ENCODE results near the gene SAMD13. TPM values are rescaled to one million over a fixed set of nuclear protein-coding genes. Genes with fewer than 3 reads are reported as not detected.
A peak's percentile ranks its signal among the peaks of the same experiment; 100 is the strongest.

SAMD13 gene
- total RNA-seq, 4 donors from 2014 or later, result 0.77 to 5.7 (median 1.8) TPM; not detected in 1

GRCh38 chr1:84339503-84339902 lies 38.0 kb downstream of the SAMD13 start:
- no peak for TF ChIP-seq CTCF (IDR thresholded peaks at IDR 0.05)
- no peak for TF ChIP-seq POLR2A (IDR thresholded peaks at IDR 0.05)
- intact Hi-C loops (cut with DNase I; ENCODE audit: low total_unique reads), result no loop called here
- no peak for DNase-seq
- Histone ChIP-seq H3K36me3 (no peaks in the 10 kb centered on the region), H3K27ac (no peak overlapping the region), H3K27me3 (no peaks in the 10 kb centered on the region), H3K4me1 (no peaks in the 10 kb centered on the region), H3K4me3 (no peak overlapping the region), H3K9me3 (peaks cover 0 to 4% of the 10 kb centered on the region in 2 donors)

DNA sequence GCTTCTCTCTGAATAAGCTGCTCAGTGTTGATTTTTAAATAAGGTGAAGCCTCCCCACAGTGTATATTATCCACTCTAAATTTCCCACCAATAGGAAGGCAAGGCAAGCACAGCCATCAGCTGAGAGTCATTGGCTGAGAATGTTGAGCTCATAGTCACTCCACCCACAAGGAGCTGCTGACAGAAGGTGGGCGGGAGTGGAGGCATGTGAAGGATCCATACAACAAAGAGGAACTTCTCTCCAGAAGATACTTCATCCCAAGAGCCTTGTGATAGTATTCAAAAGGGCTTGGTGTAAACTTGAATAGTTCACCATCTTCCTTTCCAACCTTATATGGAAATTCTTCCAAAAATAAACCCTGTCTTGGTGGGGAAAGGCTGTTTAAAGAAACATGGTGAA lies 42.8 kb downstream of the SAMD13 start:
- Histone ChIP-seq H3K36me3 (no peaks in the 10 kb centered on the region), H3K27me3 (no peaks in the 10 kb centered on the region), H3K27ac (no peak overlapping the region), H3K4me3 (no peak overlapping the region), H3K9me3 (no peaks in the 10 kb centered on the region), H3K4me1 (no peaks in the 10 kb centered on the region)
- no peak for TF ChIP-seq POLR2A (IDR thresholded peaks at IDR 0.05)
- TF ChIP-seq CTCF (IDR thresholded peaks at IDR 0.05), result no peak
- intact Hi-C loops (cut with DNase I; ENCODE audit: low total_unique reads), result no loop called here
- no peak for DNase-seq

DNA sequence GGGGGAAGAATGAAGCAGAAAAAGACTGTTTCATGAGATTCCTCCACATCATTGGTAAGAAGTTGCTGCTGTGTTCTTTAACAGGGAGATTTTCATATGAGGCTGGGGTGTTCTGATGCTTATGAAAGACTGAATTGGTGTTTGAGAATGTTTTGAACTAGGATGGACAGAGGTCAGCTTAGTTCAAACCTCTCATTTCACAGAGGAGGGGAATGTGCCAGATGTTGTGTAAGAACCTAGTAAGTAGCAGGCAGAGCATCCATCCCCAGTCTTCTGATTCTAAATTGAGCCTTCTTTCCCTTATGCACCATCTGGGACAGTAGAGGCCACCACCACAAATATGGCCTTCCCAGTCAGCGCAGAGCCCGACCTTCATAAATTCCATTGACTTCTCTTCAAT lies 43.7 kb downstream of the SAMD13 start:
- intact Hi-C loops (cut with DNase I; ENCODE audit: low total_unique reads), result no loop called here
- Histone ChIP-seq H3K4me1 (no peaks in the 10 kb centered on the region), H3K27ac (no peak overlapping the region), H3K4me3 (no peak overlapping the region), H3K27me3 (no peaks in the 10 kb centered on the region), H3K9me3 (no peaks in the 10 kb centered on the region), H3K36me3 (no peaks in the 10 kb centered on the region)
- TF ChIP-seq POLR2A (IDR thresholded peaks at IDR 0.05) (no peak), CTCF (IDR thresholded peaks at IDR 0.05) (no peak)
- DNase-seq, result no peak

DNA sequence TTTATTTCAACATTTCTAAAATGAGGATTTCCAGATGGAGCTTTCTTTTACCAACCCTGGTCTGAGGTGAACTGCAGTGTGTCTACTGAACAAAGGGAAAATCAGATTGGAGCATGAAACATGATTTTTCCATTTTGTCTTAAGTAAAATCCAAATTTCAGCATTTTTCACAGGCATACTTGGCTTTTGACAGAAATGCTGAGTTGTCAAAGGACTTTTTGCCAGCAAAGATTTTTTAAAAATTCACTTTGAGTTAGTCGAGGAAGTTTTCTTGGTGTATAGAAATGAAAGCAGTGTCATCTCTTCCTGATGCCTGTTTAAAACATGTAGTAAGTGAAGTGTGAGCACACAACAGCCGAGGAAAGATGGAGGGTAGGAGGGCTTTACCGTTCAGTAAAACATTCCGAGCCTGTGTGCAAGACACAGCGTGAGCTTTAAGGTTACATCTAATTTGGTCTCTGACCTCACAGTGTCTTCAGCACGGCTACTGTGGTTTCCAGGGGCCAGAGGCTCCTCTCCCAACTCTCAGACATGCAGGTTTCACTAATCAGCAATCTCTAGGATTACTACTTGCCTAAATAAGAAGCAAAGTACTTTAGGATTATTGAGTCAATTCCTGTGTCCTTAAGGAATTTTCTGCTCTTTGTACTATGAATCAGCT lies 45.9 kb downstream of the SAMD13 start:
- H3K36me3 ChIP-seq, result no peaks in the 10 kb centered on the region
- intact Hi-C loops (cut with DNase I; ENCODE audit: low total_unique reads), result no loop called here
- H3K4me3 ChIP-seq, result no peak overlapping the region
- H3K27me3 ChIP-seq, result no peaks in the 10 kb centered on the region
- no peak for DNase-seq
- H3K4me1 ChIP-seq, result no peaks in the 10 kb centered on the region
- H3K9me3 ChIP-seq, result no peaks in the 10 kb centered on the region
- H3K27ac ChIP-seq, result peak overlapping the region in 1 of 2 donors; percentile 60
- no peak for TF ChIP-seq CTCF (IDR thresholded peaks at IDR 0.05)
- TF ChIP-seq POLR2A (IDR thresholded peaks at IDR 0.05), result no peak

DNA sequence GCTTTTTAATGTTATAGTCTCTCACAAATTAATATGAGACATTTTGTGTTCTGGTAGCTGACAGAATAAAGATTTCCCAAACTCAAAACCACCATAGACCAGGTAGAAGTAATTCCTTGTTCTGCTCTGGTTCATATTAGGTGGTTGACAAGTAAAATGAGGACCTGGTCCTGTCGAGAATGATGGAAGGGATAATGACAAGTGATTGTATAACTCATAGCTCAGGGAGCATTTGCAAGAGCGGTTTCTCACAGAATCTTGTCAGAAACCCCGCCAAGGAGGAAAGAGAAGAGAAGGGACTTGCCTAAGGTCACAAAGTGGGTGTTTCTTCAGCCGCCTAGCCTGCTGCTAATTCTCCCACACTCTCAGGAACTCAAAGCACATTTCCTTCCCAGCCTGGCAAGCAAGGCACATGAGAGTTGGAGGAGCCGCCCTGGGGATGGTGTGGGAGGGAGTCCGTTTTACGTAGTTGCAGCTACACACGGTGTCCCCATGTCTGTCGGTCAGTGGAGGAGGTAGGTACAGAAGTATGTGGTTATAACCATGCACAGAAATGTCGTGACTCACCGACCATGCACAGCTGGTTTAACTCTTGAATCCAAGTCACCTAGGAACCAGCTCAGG lies 46.5 kb downstream of the SAMD13 start:
- no peaks in the 10 kb centered on the region for H3K9me3 ChIP-seq
- intact Hi-C loops (cut with DNase I; ENCODE audit: low total_unique reads), result no loop called here
- H3K36me3 ChIP-seq, result no peaks in the 10 kb centered on the region
- DNase-seq, result peak; percentile 26 to 34
- TF ChIP-seq POLR2A (IDR thresholded peaks at IDR 0.05) (no peak), CTCF (IDR thresholded peaks at IDR 0.05) (no peak)
- H3K27me3 ChIP-seq, result no peaks in the 10 kb centered on the region
- H3K4me3 ChIP-seq, result no peak overlapping the region
- H3K4me1 ChIP-seq, result no peaks in the 10 kb centered on the region
- H3K27ac ChIP-seq, result peak overlapping the region in 1 of 2 donors; percentile 60
